Vagina (tissue), 2 donors: Measurements from ENCODE around the gene DNASE1. TPM values are rescaled to one million over a fixed set of nuclear protein-coding genes. Genes with fewer than 3 reads are reported as not detected.

ENCODE experiments used
- DNase-seq, 2 donors: peaks; one replicate each; pipeline ENCODE4 v3.0.0-alpha.2; 2017; ENCODE audit errors: extremely low spot score in 2 of 2
- H3K27ac ChIP-seq: fragments of 200-600 bp; sonication (generic); one replicate; pipeline ENCODE4 v1.5.1; 2019
- H3K27me3 ChIP-seq: fragments of 200-600 bp; sonication (generic); one replicate; pipeline ENCODE4 v1.5.1; 2019
- H3K36me3 ChIP-seq, 2 donors: fragments of 200-600 bp; sonication (generic); one replicate each; pipeline ENCODE4 v1.5.1; 2017 to 2019
- H3K4me1 ChIP-seq: fragments of 200-600 bp; sonication (generic); one replicate; pipeline ENCODE4 v1.5.1; 2019
- H3K4me3 ChIP-seq, 2 donors: fragments of 200-600 bp; sonication (generic); 1 replicate in 1 of 2; 2 replicates in 1 of 2; pipeline ENCODE4 v1.5.1; 2016 to 2019
- H3K9me3 ChIP-seq: fragments of 200-600 bp; sonication (generic); one replicate; pipeline ENCODE4 v1.5.1; 2019
- CTCF ChIP-seq, 3 experiments: fragments of 450-650 bp in 2 of 3; fragments of 200-600 bp in 1 of 3; sonication (generic) in 1 of 3; IDR thresholded peaks; one replicate each; pipeline ENCODE4 v1.5.1; 2017 to 2019; ENCODE audit warnings: antibody characterized with exemption in 3 of 3, mild to moderate bottlenecking in 2 of 3, moderate library complexity in 2 of 3
- POLR2A ChIP-seq, 2 donors: fragments of 450-650 bp; IDR thresholded peaks; one replicate each; pipeline ENCODE4 v1.6.1; 2017; ENCODE audit warnings: antibody characterized with exemption in 2 of 2, mild to moderate bottlenecking in 2 of 2, moderate library complexity in 2 of 2
- POLR2AphosphoS5 ChIP-seq, 2 donors: sonication (generic); formaldehyde crosslinking; IDR thresholded peaks; one replicate each; pipeline ENCODE4 v1.9.0; 2017; ENCODE audit warnings: antibody characterized with exemption in 2 of 2, mild to moderate bottlenecking in 2 of 2, low read depth in 1 of 2; ENCODE audit not compliant: insufficient read depth in 1 of 2
- intact Hi-C: fragments of 100-400 bp; cut with DNase I; formaldehyde crosslinking; loops from one replicate; pipeline ENCODE4 v1.15.1; 2023
- total RNA-seq: library from RNA; depleted of rRNA; stranded (reverse); fragments of >200 nt; gene quantifications from one replicate; pipeline ENCODE4 v1.2.3, GENCODE V29; 2016

Gene DNASE1
- total RNA-seq, 1 donor from 2014 or later, result 50.3 TPM

- H3K9me3 ChIP-seq, result no peaks in the 10 kb centered on the region
- H3K27ac ChIP-seq, result no peak overlapping the region
- no peak for DNase-seq
- H3K4me3 ChIP-seq, result no peak overlapping the region
- intact Hi-C loops, result no loop called here
- TF ChIP-seq CTCF (IDR thresholded peaks at IDR 0.05) (no peak), POLR2AphosphoS5 (IDR thresholded peaks at IDR 0.05; ENCODE audit: insufficient read depth in 1 of 2, low read depth in 1 of 2) (peak in 1 of 2 donors; percentile 55), POLR2A (IDR thresholded peaks at IDR 0.05) (no peak)
- H3K36me3 ChIP-seq, result no peaks in the 10 kb centered on the region
- peaks cover 3% of the 10 kb centered on the region for H3K4me1 ChIP-seq
- H3K27me3 ChIP-seq, result no peaks in the 10 kb centered on the region
Observed at GRCh38 chr16:3618769-3619141, 35.7 kb upstream of the DNASE1 start.

- peaks cover 3% of the 10 kb centered on the region for H3K4me1 ChIP-seq
- no peaks in the 10 kb centered on the region for H3K27me3 ChIP-seq
- no peaks in the 10 kb centered on the region for H3K36me3 ChIP-seq
- H3K4me3 ChIP-seq, result no peak overlapping the region
- no peaks in the 10 kb centered on the region for H3K9me3 ChIP-seq
- H3K27ac ChIP-seq, result no peak overlapping the region
- intact Hi-C loops, result no loop called here
- no peak for DNase-seq
- no peak for TF ChIP-seq POLR2A (IDR thresholded peaks at IDR 0.05)
- TF ChIP-seq POLR2AphosphoS5 (IDR thresholded peaks at IDR 0.05; ENCODE audit: insufficient read depth in 1 of 2, low read depth in 1 of 2), result no peak
- no peak for TF ChIP-seq CTCF (IDR thresholded peaks at IDR 0.05)
Observed at GRCh38 chr16:3623642-3624041, 30.8 kb upstream of the DNASE1 start.

- TF ChIP-seq POLR2AphosphoS5 (IDR thresholded peaks at IDR 0.05; ENCODE audit: insufficient read depth in 1 of 2, low read depth in 1 of 2) (no peak), CTCF (IDR thresholded peaks at IDR 0.05) (no peak), POLR2A (IDR thresholded peaks at IDR 0.05) (no peak)
- no peak overlapping the region for H3K4me3 ChIP-seq
- H3K36me3 ChIP-seq, result no peaks in the 10 kb centered on the region
- intact Hi-C loops, result no loop called here
- H3K9me3 ChIP-seq, result no peaks in the 10 kb centered on the region
- no peak for DNase-seq
- no peak overlapping the region for H3K27ac ChIP-seq
- no peaks in the 10 kb centered on the region for H3K4me1 ChIP-seq
- no peaks in the 10 kb centered on the region for H3K27me3 ChIP-seq
Observed at GRCh38 chr16:3625331-3625730, 29.2 kb upstream of the DNASE1 start.

GRCh38 chr16:3625911-3626732 lies 28.4 kb upstream of the DNASE1 start:
- no peaks in the 10 kb centered on the region for H3K27me3 ChIP-seq
- H3K4me1 ChIP-seq, result no peaks in the 10 kb centered on the region
- H3K4me3 ChIP-seq, result no peak overlapping the region
- intact Hi-C loops, result no loop called here
- H3K36me3 ChIP-seq, result no peaks in the 10 kb centered on the region
- TF ChIP-seq POLR2AphosphoS5 (IDR thresholded peaks at IDR 0.05; ENCODE audit: insufficient read depth in 1 of 2, low read depth in 1 of 2), result no peak
- no peak for TF ChIP-seq CTCF (IDR thresholded peaks at IDR 0.05)
- TF ChIP-seq POLR2A (IDR thresholded peaks at IDR 0.05), result no peak
- H3K27ac ChIP-seq, result no peak overlapping the region
- DNase-seq, result no peak
- no peaks in the 10 kb centered on the region for H3K9me3 ChIP-seq

GRCh38 chr16:3637371-3637923 lies 17.0 kb upstream of the DNASE1 start:
- no peak for DNase-seq

More at GRCh38 chr16:3637371-3637923, 17.0 kb upstream of the DNASE1 start:
- Histone ChIP-seq H3K9me3 (no peaks in the 10 kb centered on the region), H3K4me1 (peaks cover 6% of the 10 kb centered on the region), H3K27me3 (no peaks in the 10 kb centered on the region), H3K27ac (no peak overlapping the region), H3K4me3 (no peak overlapping the region), H3K36me3 (peaks cover 0 to 4% of the 10 kb centered on the region in 2 donors)
- intact Hi-C loops, result no loop called here
- TF ChIP-seq POLR2AphosphoS5 (IDR thresholded peaks at IDR 0.05; ENCODE audit: insufficient read depth in 1 of 2, low read depth in 1 of 2), result no peak
